GM12878 (cell line): ENCODE data around the gene CDC25A. TPM values are rescaled to one million over a fixed set of nuclear protein-coding genes. Genes with fewer than 3 reads are reported as not detected.

Experiments used
- BACH1 ChIP-seq: fragments of 450-650 bp; IDR thresholded peaks from 2 replicates; pipeline ENCODE4 v1.6.1; 2017; ENCODE audit warnings: mild to moderate bottlenecking, borderline replicate concordance
- BHLHE40 ChIP-seq, 2 experiments: fragments of 450-650 bp in 1 of 2; IDR thresholded peaks; 2 replicates each; pipeline ENCODE4 v1.6.1; 2011 to 2017; ENCODE audit warnings: low read depth in 2 of 2, borderline replicate concordance in 1 of 2, improper control_type of control experiment in 1 of 2, low read length in 1 of 2, mild to moderate bottlenecking in 1 of 2
- CEBPB ChIP-seq, 2 experiments: fragments of 150-350 bp in 1 of 2; IDR thresholded peaks; 2 replicates each; pipeline ENCODE4 v1.6.1; 2012 to 2014; ENCODE audit warnings: low read depth in 2 of 2, low read length in 2 of 2, borderline replicate concordance in 1 of 2, inconsistent platforms in 1 of 2
- CHD2 ChIP-seq: IDR thresholded peaks from 2 replicates; pipeline ENCODE4 v1.6.1; 2011; ENCODE audit warnings: low read depth, low read length, improper control_type of control experiment, borderline replicate concordance
- CREM ChIP-seq: IDR thresholded peaks from 2 replicates; pipeline ENCODE4 v1.6.1; 2014; ENCODE audit warnings: antibody characterized with exemption, low read depth
- CTCF ChIP-seq, 3 experiments: IDR thresholded peaks in 2 of 3; conservative IDR thresholded peaks in 1 of 3; 2 replicates each; pipeline ENCODE4 v1.5.1; 2011; ENCODE audit warnings: low read depth in 3 of 3, low read length in 3 of 3, mild to moderate bottlenecking in 3 of 3, control low read depth in 2 of 3, moderate library complexity in 2 of 3, inconsistent platforms in 1 of 3, mixed read lengths in 1 of 3; ENCODE audit not compliant: control insufficient read depth in 2 of 3, insufficient read depth in 1 of 3; ENCODE audit errors: extremely low read depth in 1 of 3
- DPF2 ChIP-seq: fragments of 450-650 bp; IDR thresholded peaks from 2 replicates; pipeline ENCODE4 v1.6.1; 2017; ENCODE audit warnings: mild to moderate bottlenecking
- E2F4 ChIP-seq: IDR thresholded peaks from 2 replicates; pipeline ENCODE4 v1.6.1; 2012; ENCODE audit warnings: low read depth, low read length, improper control_type of control experiment
- E2F8 ChIP-seq: fragments of 450-650 bp; IDR thresholded peaks from 2 replicates; pipeline ENCODE4 v1.6.1; 2018; ENCODE audit warnings: mild to moderate bottlenecking, low read depth, moderate library complexity; ENCODE audit not compliant: partially characterized antibody
- IKZF1 ChIP-seq: fragments of 450-650 bp; conservative IDR thresholded peaks from 2 replicates; pipeline ENCODE4 v1.6.1; 2017; ENCODE audit warnings: antibody characterized with exemption, mild to moderate bottlenecking
- IRF5 ChIP-seq: fragments of 450-650 bp; IDR thresholded peaks from 2 replicates; pipeline ENCODE4 v1.6.1; 2017; ENCODE audit warnings: borderline replicate concordance
- MXI1 ChIP-seq: fragments of 150-350 bp; IDR thresholded peaks from 2 replicates; pipeline ENCODE4 v1.6.1; 2011; ENCODE audit warnings: low read depth, mild to moderate bottlenecking, inconsistent platforms, low read length, improper control_type of control experiment
- NRF1 ChIP-seq: conservative IDR thresholded peaks from 2 replicates; pipeline ENCODE4 v1.6.1; 2011; ENCODE audit warnings: mild to moderate bottlenecking, low read depth, low read length, improper control_type of control experiment
- PML ChIP-seq: IDR thresholded peaks from 2 replicates; pipeline ENCODE4 v1.6.1; 2012; ENCODE audit warnings: low read length, inconsistent platforms
- SMARCA5 ChIP-seq: fragments of 450-650 bp; IDR thresholded peaks from 2 replicates; pipeline ENCODE4 v1.6.1; 2017; ENCODE audit warnings: mild to moderate bottlenecking
- TCF7 ChIP-seq: IDR thresholded peaks from 2 replicates; pipeline ENCODE4 v1.6.1; 2014; ENCODE audit warnings: antibody characterized with exemption, borderline replicate concordance
- YY1 ChIP-seq: IDR thresholded peaks from 2 replicates; pipeline ENCODE4 v1.6.1; 2011; ENCODE audit warnings: low read depth, mild to moderate bottlenecking, low read length
- ZSCAN29 ChIP-seq: fragments of 450-650 bp; IDR thresholded peaks from 2 replicates; pipeline ENCODE4 v1.6.1; 2017; ENCODE audit warnings: mild to moderate bottlenecking, moderate library complexity
- polyA plus RNA-seq, 11 experiments: library from polyadenylated mRNA; depleted of rRNA in 4 of 11; unstranded in 6 of 11; stranded (reverse) in 5 of 11; fragments of >200 nt; fragmentation: Nextera tagmentation in 4 of 11; fragmentation: Illumina TruSeq in 1 of 11; extraction: Ambion mirVana in 4 of 11; extraction: Trizol in 1 of 11; gene quantifications; 1 replicate in 1 of 11; 2 replicates in 10 of 11; pipeline versions ENCODE4 v1.2.1 to v1.2.3, GENCODE V29; 2011 to 2016; ENCODE audit warnings: inconsistent platforms in 2 of 11, missing spikeins in 2 of 11, low read depth in 1 of 11
- total RNA-seq, 4 experiments: library from RNA; depleted of rRNA in 3 of 4; stranded (reverse); fragments of >200 nt in 3 of 4; fragmentation: Illumina TruSeq in 1 of 4; extraction: Trizol in 1 of 4; gene quantifications; 2 replicates each; pipeline versions ENCODE4 v1.2.1 to v1.2.3, GENCODE V29; 2013 to 2021

Gene CDC25A
- total and polyA plus RNA-seq, 10 of the 15 experiments (the other 5 are each of a cell fraction or from before 2014, with no cell fraction given), result 2.9 to 36.6 (median 26.9) TPM

GRCh38 chr3:48187579-48188265 lies 495 bp downstream of the CDC25A start (continued):
- TF ChIP-seq CTCF (IDR thresholded peaks at IDR 0.05 in 2 of 3, conservative IDR thresholded peaks at IDR 0.05 in 1 of 3; ENCODE audit: control insufficient read depth in 2 of 3, extremely low read depth in 1 of 3, insufficient read depth in 1 of 3, low read depth in 3 of 3, low read length in 3 of 3) (no peak), E2F8 (no peak), IKZF1 (peak; percentile 42), DPF2 (0 out of 2 replicates have a peak, but pooled peaks have one; percentile 40), YY1 (peak; percentile 68; the same call in 1 of the 2 replicates), CREM (no peak), PML (no peak), MXI1 (no peak), ZSCAN29 (no peak), SMARCA5 (0 out of 2 replicates have a peak, but pooled peaks have one; percentile 62), BACH1 (peak; percentile 53; the same call in 1 of the 2 replicates), BHLHE40 (IDR thresholded peaks at IDR 0.05; ENCODE audit: borderline replicate concordance in 1 of 2, low read depth in 2 of 2, low read length in 1 of 2) (peak in 1 of 2 experiments; percentile 53; a peak in 2 of 4 replicates), NRF1 (no peak), E2F4 (no peak), CHD2 (no peak), IRF5 (no peak), TCF7 (no peak), CEBPB (IDR thresholded peaks at IDR 0.05; ENCODE audit: borderline replicate concordance in 1 of 2, low read depth in 2 of 2, low read length in 2 of 2) (no peak)
